K562 (cell line): ENCODE results near the gene HSPB8. TPM values are rescaled to one million over a fixed set of nuclear protein-coding genes. Genes with fewer than 3 reads are reported as not detected.

Experiments
- ATAC-seq: fragments of 200-7000 bp; cut with Tn5 transposase; 3 replicates; pipeline ENCODE4 v1.9.1; 2020; ENCODE audit warnings: moderate library complexity
- BruUV-seq: library from RNA; stranded (reverse); fragments of 400-500 nt; replicated peaks from 2 replicates; lab custom pipeline; 2021; lab: Mats Ljungman, UMichigan
- CTCF ChIA-PET: fragments of 300-600 bp; formaldehyde crosslinking; extraction: SDS; loops from one replicate; lab custom pipeline; 2021; ENCODE audit warnings: low intra/inter-chr PET ratio; lab: Yijun Ruan, JAX
- POLR2A ChIA-PET: fragments of 300-600, 350-650 bp; sonication (Branson Sonifier 250); formaldehyde crosslinking; extraction: SDS; loops from one replicate; lab custom pipeline; 2021; ENCODE audit warnings: antibody characterized with exemption, inconsistent platforms; lab: Yijun Ruan, JAX
- DNase-seq, 4 experiments: peaks; one replicate each; pipeline versions ENCODE4 v3.0.0 to v3.0.0-alpha.2; 2011 to 2018; ENCODE audit warnings: low spot score in 3 of 4, mixed read lengths in 3 of 4; ENCODE audit errors: extremely low read depth in 1 of 4
- FAIRE-seq: peaks from 2 replicates; lab custom pipeline; 2011; peaks lifted over from hg19 to GRCh38; lab: Jason Lieb, UNC
- H2AFZ ChIP-seq: 2 replicates; pipeline ENCODE4 v1.6.0; 2011; ENCODE audit warnings: low read depth, low read length, control low read depth, inconsistent platforms
- H3K27ac ChIP-seq: fragments of 200-600 bp; 3 replicates; pipeline ENCODE4 v1.8.0; 2011; ENCODE audit warnings: low read depth, mild to moderate bottlenecking, control low read depth, inconsistent platforms, low read length, moderate library complexity, mixed read lengths; ENCODE audit errors: extremely low read depth
- H3K27me3 ChIP-seq, 2 experiments: fragments of 300-600 bp in 1 of 2; 2 replicates in 1 of 2; 3 replicates in 1 of 2; pipeline versions ENCODE4 v1.6.0 to v1.8.0; 2011; ENCODE audit warnings: inconsistent platforms in 2 of 2, low read length in 2 of 2, mild to moderate bottlenecking in 1 of 2, mixed read lengths in 1 of 2, moderate library complexity in 1 of 2; ENCODE audit not compliant: control insufficient read depth in 2 of 2, insufficient read depth in 2 of 2
- H3K36me3 ChIP-seq: fragments of 300-600 bp; 3 replicates; pipeline ENCODE4 v1.8.0; 2011; ENCODE audit warnings: mild to moderate bottlenecking, low read length, inconsistent platforms; ENCODE audit not compliant: control insufficient read depth, insufficient read depth
- H3K4me1 ChIP-seq, 2 experiments: fragments of 200-600 bp in 1 of 2; replicated peaks in 1 of 2; 2 replicates in 1 of 2; 3 replicates in 1 of 2; pipeline versions ENCODE4 v1.5.1 to v1.8.0; 2011; ENCODE audit warnings: inconsistent platforms in 2 of 2, low read length in 2 of 2, mild to moderate bottlenecking in 1 of 2, mixed read lengths in 1 of 2, moderate library complexity in 1 of 2; ENCODE audit not compliant: control insufficient read depth in 2 of 2, insufficient read depth in 2 of 2
- H3K4me2 ChIP-seq: 2 replicates; pipeline ENCODE4 v1.6.1; 2011; ENCODE audit warnings: low read length, control low read depth, inconsistent platforms, mixed read lengths; ENCODE audit not compliant: insufficient read depth
- H3K4me3 ChIP-seq: fragments of 200-600 bp; sonication (generic), shearing (Covaris generic); 2 replicates; pipeline ENCODE4 v1.5.1; 2016; ENCODE audit warnings: control low read depth, inconsistent platforms
- H3K79me2 ChIP-seq: fragments of 200-600 bp; 3 replicates; pipeline ENCODE4 v1.8.0; 2011; ENCODE audit warnings: low read length, inconsistent platforms; ENCODE audit not compliant: control insufficient read depth, insufficient read depth
- H3K9ac ChIP-seq, 2 experiments: 2 replicates each; pipeline versions ENCODE4 v1.6.0 to v1.6.1; 2011; ENCODE audit warnings: low read depth in 2 of 2, low read length in 2 of 2, control low read depth in 1 of 2, inconsistent platforms in 1 of 2, mild to moderate bottlenecking in 1 of 2, mixed read lengths in 1 of 2; ENCODE audit not compliant: insufficient read depth in 1 of 2
- H3K9me1 ChIP-seq: one replicate; pipeline ENCODE4 v1.6.0; 2011; ENCODE audit warnings: inconsistent platforms, mild to moderate bottlenecking, low read length, moderate library complexity; ENCODE audit not compliant: control insufficient read depth, insufficient read depth
- H3K9me3 ChIP-seq: replicated peaks from 2 replicates; pipeline ENCODE4 v1.5.1; 2011; ENCODE audit warnings: low read depth, low read length, inconsistent platforms; ENCODE audit not compliant: control insufficient read depth, insufficient read depth
- H4K20me1 ChIP-seq: replicated peaks from 2 replicates; pipeline ENCODE4 v1.6.1; 2011; ENCODE audit warnings: low read length, inconsistent platforms, mixed read lengths; ENCODE audit not compliant: control insufficient read depth, insufficient read depth
- CREBBP ChIP-seq: IDR thresholded peaks from one replicate; pipeline ENCODE4 v1.6.1; 2012; ENCODE audit warnings: low read depth, mild to moderate bottlenecking, control low read depth, inconsistent platforms, low read length
- CXXC5 ChIP-seq: fragments of 250-450 bp; sonication (Bioruptor Pico); IDR thresholded peaks from 2 replicates; pipeline ENCODE4 v1.8.0; 2022; ENCODE audit warnings: inconsistent platforms, mild to moderate bottlenecking, moderate library complexity
- EWSR1 ChIP-seq: fragments of 450-650 bp; IDR thresholded peaks from 2 replicates; pipeline ENCODE4 v1.6.1; 2018; ENCODE audit warnings: borderline replicate concordance, mild to moderate bottlenecking, low read depth, moderate library complexity; ENCODE audit not compliant: partially characterized antibody
- FOXP4 ChIP-seq: sonication (generic); formaldehyde crosslinking; IDR thresholded peaks from 2 replicates; pipeline ENCODE4 v1.8.0; 2022; ENCODE audit warnings: mild to moderate bottlenecking, missing genetic modification reagents, borderline replicate concordance
- GABPB1 ChIP-seq: sonication (generic); formaldehyde crosslinking; IDR thresholded peaks from 2 replicates; pipeline ENCODE4 v1.8.0; 2022; ENCODE audit warnings: mild to moderate bottlenecking, missing genetic modification reagents
- HDAC3 ChIP-seq: fragments of 450-650 bp; IDR thresholded peaks from 2 replicates; pipeline ENCODE4 v1.6.1; 2018; ENCODE audit warnings: borderline replicate concordance, mild to moderate bottlenecking, moderate library complexity; ENCODE audit not compliant: partially characterized antibody
- KAT8 ChIP-seq: fragments of 450-650 bp; IDR thresholded peaks from 2 replicates; pipeline ENCODE4 v1.6.1; 2016; ENCODE audit warnings: low read depth, mild to moderate bottlenecking
- KLF16 ChIP-seq: IDR thresholded peaks from 2 replicates; pipeline ENCODE4 v1.6.1; 2016; ENCODE audit warnings: antibody characterized with exemption
- NR2F6 ChIP-seq: fragments of 450-650 bp; formaldehyde crosslinking; IDR thresholded peaks from 2 replicates; pipeline ENCODE4 v1.4.0; 2020; ENCODE audit warnings: mild to moderate bottlenecking
- SIRT6 ChIP-seq: IDR thresholded peaks from one replicate; pipeline ENCODE4 v1.6.1; 2012; ENCODE audit warnings: low read depth, mild to moderate bottlenecking, control low read depth, inconsistent platforms, low read length, moderate library complexity
- ZNF3 ChIP-seq: fragments of 250-450 bp; sonication (Bioruptor Pico); IDR thresholded peaks from 2 replicates; pipeline ENCODE4 v1.5.0; 2021; ENCODE audit warnings: mild to moderate bottlenecking, moderate library complexity
- ZNF347 ChIP-seq: fragments of 450-650 bp; formaldehyde crosslinking; IDR thresholded peaks from 2 replicates; pipeline ENCODE4 v1.4.0; 2020; ENCODE audit warnings: low read depth, mild to moderate bottlenecking, moderate library complexity
- ZNF445 ChIP-seq: fragments of 250-450 bp; sonication (Bioruptor Pico); IDR thresholded peaks from 2 replicates; pipeline ENCODE4 v1.4.0; 2020; ENCODE audit warnings: low read depth, mild to moderate bottlenecking, moderate library complexity
- ZNF695 ChIP-seq: fragments of 450-650 bp; formaldehyde crosslinking; IDR thresholded peaks from 2 replicates; pipeline ENCODE4 v1.4.0; 2020; ENCODE audit warnings: mild to moderate bottlenecking, moderate library complexity
- WGBS: fragments of 100-300 bp; shearing (Covaris generic); methylation state at CpG from one replicate; pipeline ENCODE4 v1.1.6; 2016; ENCODE audit warnings: low coverage, mixed read lengths; ENCODE audit not compliant: insufficient coverage; ENCODE audit errors: missing lambda C conversion rate; 5-methylcytosine and 5-hydroxymethylcytosine counted together
- in situ Hi-C: fragments of 300-500 bp; cut with MboI; formaldehyde crosslinking; loops from 4 replicates; pipeline ENCODE4 v1.15.0; 2018; ENCODE audit warnings: inconsistent platforms, mixed read lengths
- intact Hi-C: fragments of 100-400 bp; cut with micrococcal nuclease; formaldehyde crosslinking; loops from 2 replicates; pipeline ENCODE4 v1.14.2; 2022
- polyA plus RNA-seq, 8 experiments: library from polyadenylated mRNA; depleted of rRNA in 4 of 8; stranded (reverse) in 5 of 8; unstranded in 3 of 8; fragments of >200 nt; fragmentation: Nextera tagmentation in 2 of 8; fragmentation: Illumina TruSeq in 1 of 8; extraction: Ambion mirVana in 2 of 8; extraction: Trizol in 1 of 8; gene quantifications; 2 replicates each; pipeline versions ENCODE4 v1.2.1 to v1.2.3, GENCODE V29; 2011 to 2014; ENCODE audit warnings: inconsistent platforms in 1 of 8, missing spikeins in 1 of 8
- total RNA-seq, 7 experiments: library from RNA; depleted of rRNA in 6 of 7; stranded (reverse); fragments of >200 nt in 6 of 7; fragmentation: Illumina TruSeq in 2 of 7; extraction: Trizol in 2 of 7; gene quantifications; 2 replicates each; pipeline versions ENCODE4 v1.2.1 to v1.2.3, GENCODE V29; 2011 to 2021; ENCODE audit warnings: low replicate concordance in 1 of 7
- TF ChIP-seq, protein P1 (sequence below): fragments of 250-450 bp; sonication (Bioruptor Pico); IDR thresholded peaks from 2 replicates; pipeline ENCODE4 v1.8.0; 2021; ENCODE audit warnings: borderline replicate concordance, mild to moderate bottlenecking, moderate library complexity; ENCODE audit not compliant: poor library complexity, severe bottlenecking

The HSPB8 gene
- total and polyA plus RNA-seq, 9 of the 15 experiments (the other 6 are each of a cell fraction or from before 2014, with no cell fraction given), result 0.13 TPM; not detected in 8

- Histone ChIP-seq H3K79me2 (no peaks in the 10 kb centered on the region), H3K36me3 (no peaks in the 10 kb centered on the region), H3K4me2 (no peak overlapping the region), H3K4me3 (no peak overlapping the region), H3K4me1 (no peaks in the 10 kb centered on the region), H3K27me3 (no peaks in the 10 kb centered on the region), H3K27ac (no peak overlapping the region), H3K9ac (no peak overlapping the region), H3K9me1 (no peaks in the 10 kb centered on the region), H4K20me1 (no peaks in the 10 kb centered on the region), H3K9me3 (no peaks in the 10 kb centered on the region), H2AFZ (no peak overlapping the region)
- FAIRE-seq (no peak), ATAC-seq (no peak), DNase-seq (no peak)
- in situ Hi-C loops, result no loop called here
- no TSS peak for BruUV-seq
- POLR2A ChIA-PET, result no interaction called here
- 19% methylated on average over 12 of the region's 16 CpGs for WGBS
- CTCF ChIA-PET, result no interaction called here
- intact Hi-C loops, result no loop called here
- no peak for TF ChIP-seq CREBBP
- TF ChIP-seq EWSR1, result no peak
- no peak for TF ChIP-seq FOXP4 (CRISPR knock-in tag)
- TF ChIP-seq HDAC3, result no peak
- TF ChIP-seq KAT8, result no peak
- TF ChIP-seq ZNF695 (CRISPR knock-in tag), result no peak
- no peak for TF ChIP-seq GABPB1 (CRISPR knock-in tag)
- no peak for TF ChIP-seq ZNF3
- no peak for TF ChIP-seq ZNF445
- no peak for TF ChIP-seq CXXC5 (CRISPR knock-in tag)
- TF ChIP-seq ZNF347 (CRISPR knock-in tag), result no peak
- TF ChIP-seq, protein P1, sequence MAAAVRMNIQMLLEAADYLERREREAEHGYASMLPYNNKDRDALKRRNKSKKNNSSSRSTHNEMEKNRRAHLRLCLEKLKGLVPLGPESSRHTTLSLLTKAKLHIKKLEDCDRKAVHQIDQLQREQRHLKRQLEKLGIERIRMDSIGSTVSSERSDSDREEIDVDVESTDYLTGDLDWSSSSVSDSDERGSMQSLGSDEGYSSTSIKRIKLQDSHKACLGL (CRISPR knock-in tag), result no peak
- no peak for TF ChIP-seq KLF16
- TF ChIP-seq SIRT6, result no peak
- TF ChIP-seq NR2F6 (CRISPR knock-in tag), result no peak
Measured at GRCh38 chr12:119195256-119195655, 16.5 kb downstream of the HSPB8 start.
